ENCODE results near the gene NRN1L. TPM values are rescaled to one million over a fixed set of nuclear protein-coding genes. Genes with fewer than 3 reads are reported as not detected.

Gene NRN1L
- total RNA-seq, 1 donor from 2014 or later, result not detected

DNA sequence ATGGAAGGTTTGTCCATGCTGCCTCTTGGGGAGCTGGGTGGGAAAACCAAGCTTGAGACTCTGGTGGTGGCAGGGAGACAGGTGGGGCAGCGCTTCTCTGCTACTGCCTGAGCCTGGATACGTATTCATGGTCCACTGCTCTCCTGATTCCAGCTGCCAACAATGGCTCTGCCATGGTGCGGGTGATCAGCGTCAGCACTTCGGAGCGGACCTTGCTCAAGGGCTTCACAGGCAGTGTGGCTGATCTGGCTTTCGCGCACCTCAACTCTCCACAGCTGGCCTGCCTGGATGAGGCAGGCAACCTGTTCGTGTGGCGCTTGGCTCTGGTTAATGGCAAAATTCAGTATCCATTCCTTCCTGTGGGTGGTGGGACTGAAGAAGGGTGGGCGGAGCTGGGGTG, 7.6 kb upstream of the NRN1L start:
- H3K4me1 Mint-ChIP-seq, result peaks cover 15% of the 10 kb centered on the region
- H3K9me3 Mint-ChIP-seq, result no peaks in the 10 kb centered on the region
- H3K36me3 Mint-ChIP-seq, result peaks cover 19% of the 10 kb centered on the region
- TF ChIP-seq, protein P1, sequence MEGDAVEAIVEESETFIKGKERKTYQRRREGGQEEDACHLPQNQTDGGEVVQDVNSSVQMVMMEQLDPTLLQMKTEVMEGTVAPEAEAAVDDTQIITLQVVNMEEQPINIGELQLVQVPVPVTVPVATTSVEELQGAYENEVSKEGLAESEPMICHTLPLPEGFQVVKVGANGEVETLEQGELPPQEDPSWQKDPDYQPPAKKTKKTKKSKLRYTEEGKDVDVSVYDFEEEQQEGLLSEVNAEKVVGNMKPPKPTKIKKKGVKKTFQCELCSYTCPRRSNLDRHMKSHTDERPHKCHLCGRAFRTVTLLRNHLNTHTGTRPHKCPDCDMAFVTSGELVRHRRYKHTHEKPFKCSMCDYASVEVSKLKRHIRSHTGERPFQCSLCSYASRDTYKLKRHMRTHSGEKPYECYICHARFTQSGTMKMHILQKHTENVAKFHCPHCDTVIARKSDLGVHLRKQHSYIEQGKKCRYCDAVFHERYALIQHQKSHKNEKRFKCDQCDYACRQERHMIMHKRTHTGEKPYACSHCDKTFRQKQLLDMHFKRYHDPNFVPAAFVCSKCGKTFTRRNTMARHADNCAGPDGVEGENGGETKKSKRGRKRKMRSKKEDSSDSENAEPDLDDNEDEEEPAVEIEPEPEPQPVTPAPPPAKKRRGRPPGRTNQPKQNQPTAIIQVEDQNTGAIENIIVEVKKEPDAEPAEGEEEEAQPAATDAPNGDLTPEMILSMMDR (IDR thresholded peaks at IDR 0.05; ENCODE audit: unreplicated experiment), result no peak
- H3K27me3 Mint-ChIP-seq (ENCODE audit: low read depth), result no peaks in the 10 kb centered on the region
- no peak overlapping the region for H3K4me3 Mint-ChIP-seq
- no peak for DNase-seq (ENCODE audit: low spot score in 2 of 2, unreplicated experiment in 2 of 2)
- H3K27ac Mint-ChIP-seq, result no peak overlapping the region

DNA sequence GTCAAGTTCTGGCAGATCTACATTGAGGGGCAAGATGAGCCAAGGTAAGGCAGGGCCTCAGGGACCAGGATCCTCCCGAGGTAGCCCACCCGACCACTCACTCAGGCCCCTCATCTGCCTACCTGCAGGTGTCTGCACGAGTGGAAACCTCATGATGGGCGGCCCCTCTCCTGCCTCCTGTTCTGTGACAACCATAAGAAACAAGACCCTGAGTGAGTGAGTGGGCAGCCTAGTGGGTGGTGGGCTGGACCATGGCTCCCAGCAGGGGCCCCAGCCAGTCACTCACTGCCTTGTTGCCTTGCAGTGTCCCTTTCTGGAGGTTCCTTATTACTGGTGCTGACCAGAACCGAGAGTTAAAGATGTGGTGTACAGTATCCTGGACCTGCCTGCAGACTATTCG, 6.5 kb upstream of the NRN1L start:
- no peak overlapping the region for H3K27ac Mint-ChIP-seq
- DNase-seq (ENCODE audit: low spot score in 2 of 2, unreplicated experiment in 2 of 2), result no peak
- peaks cover 22% of the 10 kb centered on the region for H3K36me3 Mint-ChIP-seq
- no peaks in the 10 kb centered on the region for H3K27me3 Mint-ChIP-seq (ENCODE audit: low read depth)
- TF ChIP-seq, protein P1 (IDR thresholded peaks at IDR 0.05; ENCODE audit: unreplicated experiment), result no peak
- H3K9me3 Mint-ChIP-seq, result no peaks in the 10 kb centered on the region
- no peak overlapping the region for H3K4me3 Mint-ChIP-seq
- peaks cover 15% of the 10 kb centered on the region for H3K4me1 Mint-ChIP-seq

DNA sequence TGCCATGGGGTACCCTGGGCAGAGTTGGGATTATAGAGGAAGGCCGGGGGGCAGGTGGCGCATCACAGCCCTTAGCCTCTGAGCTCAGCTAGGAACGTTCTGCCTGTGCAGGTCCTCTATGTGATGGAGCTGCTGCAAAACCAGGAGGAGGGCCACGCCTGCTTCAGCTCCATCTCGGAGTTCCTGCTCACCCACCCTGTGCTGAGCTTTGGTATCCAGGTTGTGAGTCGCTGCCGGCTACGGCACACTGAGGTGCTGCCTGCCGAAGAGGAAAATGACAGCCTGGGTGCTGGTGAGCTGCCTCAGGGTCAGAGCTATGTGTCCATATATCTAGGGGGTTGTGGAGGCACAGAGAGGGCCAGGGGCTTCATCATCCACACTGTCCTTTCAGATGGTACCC, 5.8 kb upstream of the NRN1L start:
- Mint-ChIP-seq H3K36me3 (peaks cover 26% of the 10 kb centered on the region), H3K9me3 (no peaks in the 10 kb centered on the region), H3K27me3 (ENCODE audit: low read depth) (no peaks in the 10 kb centered on the region), H3K27ac (no peak overlapping the region), H3K4me1 (peaks cover 12% of the 10 kb centered on the region), H3K4me3 (no peak overlapping the region)
- no peak for DNase-seq (ENCODE audit: low spot score in 2 of 2, unreplicated experiment in 2 of 2)
- TF ChIP-seq, protein P1 (IDR thresholded peaks at IDR 0.05; ENCODE audit: unreplicated experiment), result no peak

DNA sequence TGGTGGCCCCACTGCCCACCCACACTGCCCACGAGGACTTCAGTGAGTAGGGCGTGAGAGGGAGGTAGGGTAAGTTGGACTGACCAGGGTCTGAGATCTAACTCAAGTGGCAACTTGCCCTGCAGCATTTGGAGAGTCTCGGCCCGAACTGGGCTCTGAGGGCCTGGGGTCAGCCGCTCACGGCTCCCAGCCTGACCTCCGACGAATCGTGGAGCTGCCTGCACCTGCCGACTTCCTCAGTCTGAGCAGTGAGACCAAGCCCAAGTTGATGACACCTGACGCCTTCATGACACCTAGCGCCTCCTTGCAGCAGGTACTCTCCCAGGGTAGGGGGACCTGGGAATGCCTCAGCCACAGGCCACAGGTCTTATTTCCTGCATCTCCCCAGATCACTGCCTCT, 5.2 kb upstream of the NRN1L start:
- no peak for DNase-seq (ENCODE audit: low spot score in 2 of 2, unreplicated experiment in 2 of 2)
- TF ChIP-seq, protein P1 (IDR thresholded peaks at IDR 0.05; ENCODE audit: unreplicated experiment), result no peak
- Mint-ChIP-seq H3K4me3 (no peak overlapping the region), H3K36me3 (peaks cover 27% of the 10 kb centered on the region), H3K27me3 (ENCODE audit: low read depth) (no peaks in the 10 kb centered on the region), H3K27ac (no peak overlapping the region), H3K4me1 (peaks cover 7% of the 10 kb centered on the region), H3K9me3 (no peaks in the 10 kb centered on the region)

DNA sequence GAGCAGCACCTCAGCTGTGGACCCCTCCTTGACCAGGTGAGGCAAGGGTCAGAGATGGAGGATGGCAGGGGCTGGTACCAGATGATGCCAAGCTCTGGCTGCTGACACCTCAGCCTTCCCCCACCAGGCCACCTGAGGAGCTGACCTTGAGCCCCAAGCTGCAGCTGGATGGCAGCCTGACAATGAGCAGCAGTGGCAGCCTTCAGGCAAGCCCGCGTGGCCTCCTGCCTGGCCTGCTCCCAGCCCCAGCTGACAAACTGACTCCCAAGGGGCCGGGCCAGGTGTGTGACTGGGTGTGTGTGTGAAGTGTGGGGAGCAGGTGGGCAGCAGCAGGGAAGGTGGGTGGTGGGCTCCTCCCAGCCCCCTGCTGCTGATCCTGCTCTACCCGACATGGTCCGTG, 4.7 kb upstream of the NRN1L start:
- H3K9me3 Mint-ChIP-seq, result no peaks in the 10 kb centered on the region
- peaks cover 9% of the 10 kb centered on the region for H3K4me1 Mint-ChIP-seq
- TF ChIP-seq, protein P1 (IDR thresholded peaks at IDR 0.05; ENCODE audit: unreplicated experiment), result no peak
- DNase-seq (ENCODE audit: low spot score in 2 of 2, unreplicated experiment in 2 of 2), result no peak
- no peak overlapping the region for H3K4me3 Mint-ChIP-seq
- no peaks in the 10 kb centered on the region for H3K27me3 Mint-ChIP-seq (ENCODE audit: low read depth)
- H3K36me3 Mint-ChIP-seq, result peaks cover 29% of the 10 kb centered on the region
- H3K27ac Mint-ChIP-seq, result no peak overlapping the region

DNA sequence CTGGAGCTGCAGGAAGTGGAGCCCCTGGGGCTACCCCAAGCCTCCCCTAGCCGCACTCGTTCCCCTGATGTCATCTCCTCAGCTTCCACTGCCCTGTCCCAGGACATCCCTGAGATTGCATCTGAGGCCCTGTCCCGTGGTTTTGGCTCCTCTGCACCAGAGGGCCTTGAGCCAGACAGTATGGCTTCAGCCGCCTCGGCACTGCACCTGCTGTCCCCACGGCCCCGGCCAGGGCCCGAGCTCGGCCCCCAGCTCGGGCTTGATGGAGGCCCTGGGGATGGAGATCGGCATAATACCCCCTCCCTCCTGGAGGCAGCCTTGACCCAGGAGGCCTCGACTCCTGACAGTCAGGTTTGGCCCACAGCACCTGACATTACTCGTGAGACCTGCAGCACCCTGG, 4.1 kb upstream of the NRN1L start:
- Mint-ChIP-seq H3K36me3 (peaks cover 29% of the 10 kb centered on the region), H3K27ac (no peak overlapping the region), H3K9me3 (no peaks in the 10 kb centered on the region), H3K27me3 (ENCODE audit: low read depth) (no peaks in the 10 kb centered on the region), H3K4me3 (no peak overlapping the region), H3K4me1 (peaks cover 6% of the 10 kb centered on the region)
- TF ChIP-seq, protein P1 (IDR thresholded peaks at IDR 0.05; ENCODE audit: unreplicated experiment), result no peak
- no peak for DNase-seq (ENCODE audit: low spot score in 2 of 2, unreplicated experiment in 2 of 2)

All from mesothelial cell of epicardium (in vitro differentiated cells).